Measurements from ENCODE around the gene RAD51B.

DNA sequence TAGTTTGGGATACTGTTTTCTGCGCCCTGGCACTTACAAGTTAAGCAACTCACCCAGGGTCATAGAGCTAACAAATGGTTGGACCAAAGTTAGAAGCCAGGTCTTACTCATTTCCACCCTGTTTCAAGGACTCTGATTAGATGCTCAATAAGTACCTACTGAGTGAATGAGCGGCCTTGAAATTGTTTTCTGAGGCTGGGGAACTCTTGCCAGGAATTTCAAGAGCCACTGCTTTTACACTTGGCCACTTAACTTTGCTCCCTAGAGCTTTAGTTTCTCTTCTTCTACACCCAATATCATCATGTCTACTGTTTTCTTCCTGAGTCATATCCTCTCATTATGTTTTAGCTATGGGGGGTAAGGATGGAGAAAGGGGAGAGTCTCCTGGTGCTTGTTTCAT is 541.7 kb downstream of the RAD51B start:
- TF ChIP-seq POLR2A (IDR thresholded peaks at IDR 0.05), result no peak
- no peak for TF ChIP-seq CTCF (IDR thresholded peaks at IDR 0.05)

Measured in thyroid gland (tissue), 4 donors.